Ovary (tissue), 3 donors: ENCODE measurements around the gene CSF3.

Source experiments
- CTCF ChIP-seq, 3 donors: fragments of 450-650 bp in 2 of 3; fragments of 200-600 bp in 1 of 3; IDR thresholded peaks; one replicate each; pipeline versions ENCODE4 v1.5.1 to v1.8.0; 2016 to 2022; ENCODE audit warnings: antibody characterized with exemption in 3 of 3, mild to moderate bottlenecking in 1 of 3
- EP300 ChIP-seq: sonication (generic); formaldehyde crosslinking; IDR thresholded peaks from one replicate; pipeline ENCODE4 v1.6.1; 2017; ENCODE audit warnings: antibody characterized with exemption
- POLR2A ChIP-seq: fragments of 450-650 bp; IDR thresholded peaks from one replicate; pipeline ENCODE4 v1.6.1; 2017; ENCODE audit warnings: antibody characterized with exemption, mild to moderate bottlenecking, moderate library complexity
- donor health status: DM: no; HTN: no; CAD: no.

- TF ChIP-seq POLR2A (no peak), CTCF (IDR thresholded peaks at IDR 0.05) (no peak), EP300 (no peak)
Measured at GRCh38 chr17:40004712-40005111, 10.5 kb upstream of the CSF3 start.
